CD4-positive, alpha-beta T cell (primary cell): Measurements from ENCODE around the gene TRIM33. TPM values are rescaled to one million over a fixed set of nuclear protein-coding genes. Genes with fewer than 3 reads are reported as not detected.
"Not testable (repeated sequence)": the region's sequence is repeated elsewhere in the genome, so short reads cannot be mapped to it uniquely, and the experiment has no call there.

ENCODE experiments used
- ATAC-seq: fragments of 200-7000 bp; cut with Tn5 transposase; one replicate; pipeline ENCODE4 v1.10.0; 2022; ENCODE audit warnings: mild to moderate bottlenecking; ENCODE audit not compliant: poor library complexity
- CTCF ChIA-PET: fragments of 350-600 bp; sonication (Branson Sonifier 250); formaldehyde crosslinking; loops from one replicate; lab custom pipeline; 2021; ENCODE audit warnings: antibody characterized with exemption, inconsistent platforms; lab: Charles Lee
- POLR2A ChIA-PET: fragments of 350-600 bp; sonication (Branson Sonifier 250); formaldehyde crosslinking; loops from one replicate; lab custom pipeline; 2021; ENCODE audit warnings: antibody characterized with exemption, inconsistent platforms; lab: Charles Lee
- DNase-seq, 14 experiments: peaks; one replicate each; pipeline ENCODE4 v3.0.0-alpha.2; 2013 to 2020; ENCODE audit warnings: mixed read lengths in 2 of 14
- H3K27ac ChIP-seq, 2 donors: one replicate each; pipeline versions ENCODE4 v1.5.1 to v1.7.0; 2013; ENCODE audit warnings: low read length in 2 of 2, low read depth in 1 of 2, mild to moderate bottlenecking in 1 of 2
- H3K27me3 ChIP-seq, 2 experiments: 1 replicate in 1 of 2; 2 replicates in 1 of 2; pipeline versions ENCODE4 v1.6.1 to v1.7.0; 2013; ENCODE audit warnings: low read length in 2 of 2, control low read depth in 1 of 2, mild to moderate bottlenecking in 1 of 2, moderate library complexity in 1 of 2; ENCODE audit not compliant: insufficient read depth in 2 of 2, control insufficient read depth in 1 of 2
- H3K36me3 ChIP-seq: one replicate; pipeline ENCODE4 v1.6.1; 2013; ENCODE audit warnings: low read length, control low read depth; ENCODE audit not compliant: insufficient read depth
- H3K4me1 ChIP-seq: one replicate; pipeline ENCODE4 v1.6.1; 2013; ENCODE audit warnings: low read length, control low read depth; ENCODE audit not compliant: insufficient read depth
- H3K4me3 ChIP-seq: one replicate; pipeline ENCODE4 v1.5.1; 2013; ENCODE audit warnings: mild to moderate bottlenecking, low read length, moderate library complexity
- H3K9me3 ChIP-seq, 2 experiments: 1 replicate in 1 of 2; 2 replicates in 1 of 2; pipeline versions ENCODE4 v1.6.1 to v1.7.0; 2013; ENCODE audit warnings: low read length in 2 of 2, mild to moderate bottlenecking in 2 of 2, control low read depth in 1 of 2, moderate library complexity in 1 of 2; ENCODE audit not compliant: control insufficient read depth in 1 of 2, insufficient read depth in 1 of 2
- H3K27ac Mint-ChIP-seq: one replicate; pipeline ENCODE4 v1.8.0; 2020; ENCODE audit warnings: mixed read lengths
- H3K27me3 Mint-ChIP-seq: one replicate; pipeline ENCODE4 v1.8.0; 2021; ENCODE audit warnings: mixed read lengths
- H3K36me3 Mint-ChIP-seq: one replicate; pipeline ENCODE4 v1.8.0; 2021; ENCODE audit warnings: low read depth, mixed read lengths
- H3K4me1 Mint-ChIP-seq: one replicate; pipeline ENCODE4 v1.8.0; 2021; ENCODE audit warnings: low read depth, mixed read lengths
- H3K4me3 Mint-ChIP-seq: one replicate; pipeline ENCODE4 v1.8.0; 2020; ENCODE audit warnings: mild to moderate bottlenecking, mixed read lengths
- H3K9me3 Mint-ChIP-seq: one replicate; pipeline ENCODE4 v1.8.0; 2020; ENCODE audit warnings: mixed read lengths
- intact Hi-C, 2 experiments: fragments of 100-400 bp; cut with DNase I in 1 of 2; cut with micrococcal nuclease in 1 of 2; formaldehyde crosslinking; loops; one replicate each; pipeline versions ENCODE4 v1.15.1 to v1.9.0; 2023 to 2025; cut with DNase I, micrococcal nuclease
- total RNA-seq, 174 experiments: library from RNA in 2 of 174; stranded (reverse) in 2 of 174; gene quantifications; one replicate each; pipeline ENCODE4 v1.2.3 and lab custom pipeline; 2021 to 2026
- TF ChIP-seq, protein P1 (sequence below): fragments of 200-600 bp; IDR thresholded peaks from one replicate; pipeline ENCODE4 v1.8.0; 2022; ENCODE audit warnings: antibody characterized with exemption, mild to moderate bottlenecking

TRIM33 gene
- total RNA-seq, 2 experiments from 2014 or later = 42.6 to 45.0 TPM

DNA sequence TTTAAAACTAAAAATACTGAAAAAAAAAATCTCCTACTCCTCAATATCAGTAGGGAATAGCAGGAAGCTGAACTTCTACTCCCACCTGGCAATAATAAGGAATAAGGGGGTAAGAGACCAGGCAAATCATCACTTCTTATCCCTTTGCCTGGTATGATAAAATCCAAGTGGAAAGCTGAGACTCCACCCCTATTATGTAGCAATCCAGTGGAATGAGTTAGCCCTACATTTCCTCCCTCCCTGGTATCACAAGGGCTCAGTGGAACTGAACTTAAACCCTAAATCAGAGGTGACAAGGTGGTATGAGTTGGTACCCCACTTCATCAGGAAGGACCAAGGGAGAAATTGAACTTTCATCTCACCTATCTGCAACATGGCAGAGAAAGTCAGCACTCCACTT is 25.7 kb downstream of the TRIM33 start:
- ChIA-PET POLR2A (interaction anchor here (1.4 kb wide), 1 partner anchor 25 kb away, joined by 4 read pairs; the partner anchor contains the start of gene TRIM33), CTCF (no interaction called here)
- no peaks in the 10 kb centered on the region for H3K27me3 ChIP-seq
- Mint-ChIP-seq H3K27ac (no peak overlapping the region), H3K27me3 (no peaks in the 10 kb centered on the region), H3K9me3 (peaks cover 9% of the 10 kb centered on the region), H3K36me3 (peaks cover 28% of the 10 kb centered on the region), H3K4me3 (no peak overlapping the region), H3K4me1 (peaks cover 71% of the 10 kb centered on the region)
- ATAC-seq = no peak
- H3K27ac ChIP-seq = no peak overlapping the region
- no peak overlapping the region for H3K4me3 ChIP-seq
- TF ChIP-seq, protein P1, sequence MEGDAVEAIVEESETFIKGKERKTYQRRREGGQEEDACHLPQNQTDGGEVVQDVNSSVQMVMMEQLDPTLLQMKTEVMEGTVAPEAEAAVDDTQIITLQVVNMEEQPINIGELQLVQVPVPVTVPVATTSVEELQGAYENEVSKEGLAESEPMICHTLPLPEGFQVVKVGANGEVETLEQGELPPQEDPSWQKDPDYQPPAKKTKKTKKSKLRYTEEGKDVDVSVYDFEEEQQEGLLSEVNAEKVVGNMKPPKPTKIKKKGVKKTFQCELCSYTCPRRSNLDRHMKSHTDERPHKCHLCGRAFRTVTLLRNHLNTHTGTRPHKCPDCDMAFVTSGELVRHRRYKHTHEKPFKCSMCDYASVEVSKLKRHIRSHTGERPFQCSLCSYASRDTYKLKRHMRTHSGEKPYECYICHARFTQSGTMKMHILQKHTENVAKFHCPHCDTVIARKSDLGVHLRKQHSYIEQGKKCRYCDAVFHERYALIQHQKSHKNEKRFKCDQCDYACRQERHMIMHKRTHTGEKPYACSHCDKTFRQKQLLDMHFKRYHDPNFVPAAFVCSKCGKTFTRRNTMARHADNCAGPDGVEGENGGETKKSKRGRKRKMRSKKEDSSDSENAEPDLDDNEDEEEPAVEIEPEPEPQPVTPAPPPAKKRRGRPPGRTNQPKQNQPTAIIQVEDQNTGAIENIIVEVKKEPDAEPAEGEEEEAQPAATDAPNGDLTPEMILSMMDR = no peak
- H3K4me1 ChIP-seq = peaks cover 15% of the 10 kb centered on the region
- intact Hi-C loops = no loop called here
- no peaks in the 10 kb centered on the region for H3K36me3 ChIP-seq
- H3K9me3 ChIP-seq = no peaks in the 10 kb centered on the region
- DNase-seq = no peak

DNA sequence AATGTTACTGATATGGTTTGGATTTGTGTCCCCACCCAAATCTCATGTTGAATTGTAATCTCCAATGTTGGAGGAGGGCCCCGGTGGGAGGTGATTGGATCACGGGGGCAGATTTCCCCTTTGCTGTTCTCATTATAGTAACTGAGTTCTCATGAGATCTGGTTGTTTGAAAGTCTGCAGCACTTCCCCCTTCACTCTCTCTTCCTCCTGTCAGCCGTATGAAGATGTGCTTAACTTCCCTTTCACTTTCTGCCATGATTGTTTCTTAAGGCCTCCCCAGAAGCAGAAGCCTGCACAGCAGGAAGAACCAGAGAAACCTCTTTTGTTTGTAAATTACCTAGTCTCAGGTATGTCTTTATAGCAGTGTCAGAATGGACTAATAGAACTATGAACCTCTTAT is 28.4 kb downstream of the TRIM33 start:
- peak in 4 of 14 experiments; percentile 2 to 56 (median 52) for DNase-seq
- H3K4me1 Mint-ChIP-seq = peaks cover 66% of the 10 kb centered on the region
- peaks cover 4% of the 10 kb centered on the region for H3K9me3 Mint-ChIP-seq
- Histone ChIP-seq H3K36me3 (no peaks in the 10 kb centered on the region), H3K9me3 (peaks cover 0 to 4% of the 10 kb centered on the region in 2 experiments), H3K4me3 (no peak overlapping the region), H3K27ac (no peak overlapping the region), H3K4me1 (peaks cover 16% of the 10 kb centered on the region), H3K27me3 (no peaks in the 10 kb centered on the region)
- peak; percentile 76 for ATAC-seq
- peak overlapping the region; percentile 82 for H3K27ac Mint-ChIP-seq
- H3K4me3 Mint-ChIP-seq = peak overlapping the region; percentile 49
- TF ChIP-seq, protein P1 = no peak
- ChIA-PET CTCF (no interaction called here), POLR2A (interaction anchor here (1.0 kb wide), 1 partner anchor 28 kb away, joined by 3 read pairs; the partner anchor contains the start of gene TRIM33)
- no peaks in the 10 kb centered on the region for H3K27me3 Mint-ChIP-seq
- peaks cover 33% of the 10 kb centered on the region for H3K36me3 Mint-ChIP-seq
- intact Hi-C loops = no loop called here

DNA sequence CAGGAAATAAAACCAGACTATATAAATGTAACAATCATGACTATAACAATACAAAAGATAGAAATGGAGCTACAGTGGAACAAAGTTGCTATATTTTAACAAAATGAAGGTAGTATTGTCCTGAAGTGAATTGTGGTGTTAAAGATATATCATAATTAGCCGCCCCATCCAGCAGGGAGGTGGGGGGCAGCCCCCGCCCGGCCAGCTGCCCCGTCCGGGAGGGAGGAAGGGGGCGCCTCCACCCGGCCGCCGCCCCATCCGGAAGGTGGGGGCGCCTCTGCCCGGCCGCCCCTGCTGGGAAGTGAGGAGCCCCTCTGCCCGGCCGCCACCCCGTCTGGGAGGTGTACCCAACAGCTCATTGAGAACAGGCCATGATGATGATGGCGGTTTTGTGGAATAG is 31.4 kb downstream of the TRIM33 start:
- H3K4me1 Mint-ChIP-seq = peaks cover 69% of the 10 kb centered on the region
- CTCF ChIA-PET, H3K4me3 ChIP-seq, H3K27ac Mint-ChIP-seq, H3K27me3 Mint-ChIP-seq, DNase-seq, H3K9me3 Mint-ChIP-seq, H3K27me3 ChIP-seq, H3K9me3 ChIP-seq, ATAC-seq, H3K27ac ChIP-seq, intact Hi-C loops, POLR2A ChIA-PET, H3K36me3 ChIP-seq: not testable (repeated sequence)
- peaks cover 16% of the 10 kb centered on the region for H3K4me1 ChIP-seq
- peak overlapping the region; percentile 0 for H3K4me3 Mint-ChIP-seq
- H3K36me3 Mint-ChIP-seq = peaks cover 38% of the 10 kb centered on the region

DNA sequence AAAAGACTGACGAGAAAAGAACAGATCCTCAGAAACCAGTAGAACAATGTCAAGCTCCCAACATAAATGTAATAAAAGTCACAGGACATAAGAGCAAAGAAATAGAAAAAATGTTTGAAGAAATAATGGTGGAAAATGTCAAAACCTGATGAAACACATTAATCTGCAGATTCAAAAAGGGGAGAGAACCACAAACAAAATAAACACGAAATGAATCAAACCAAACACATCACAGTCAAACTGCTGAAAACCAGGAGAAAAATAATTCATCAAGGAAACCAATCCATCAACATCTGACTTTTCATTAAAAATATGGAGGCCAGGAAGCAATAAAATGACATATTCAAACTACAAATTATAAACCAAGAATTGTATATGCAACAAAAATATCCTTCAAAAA is 31.9 kb downstream of the TRIM33 start:
- no peak for ATAC-seq
- Histone ChIP-seq H3K36me3 (no peaks in the 10 kb centered on the region), H3K4me3 (no peak overlapping the region), H3K27me3 (no peaks in the 10 kb centered on the region), H3K27ac (no peak overlapping the region), H3K9me3 (peaks cover 0 to 4% of the 10 kb centered on the region in 2 experiments), H3K4me1 (peaks cover 16% of the 10 kb centered on the region)
- POLR2A ChIA-PET = no interaction called here
- Mint-ChIP-seq H3K4me3 (peak overlapping the region; percentile 0), H3K4me1 (peaks cover 69% of the 10 kb centered on the region), H3K27me3 (no peaks in the 10 kb centered on the region), H3K27ac (no peak overlapping the region), H3K36me3 (peaks cover 38% of the 10 kb centered on the region), H3K9me3 (peaks cover 4% of the 10 kb centered on the region)
- no peak for DNase-seq
- intact Hi-C loops = no loop called here
- TF ChIP-seq, protein P1 = no peak
- CTCF ChIA-PET = no interaction called here
